GM12872 (cell line): ENCODE data around the gene RBM33.

Experiments used
- CTCF ChIP-seq: IDR thresholded peaks from 3 replicates; pipeline ENCODE4 v1.5.1; 2011; ENCODE audit warnings: low read depth, mild to moderate bottlenecking, low read length, moderate library complexity; ENCODE audit not compliant: insufficient read depth

The RBM33 gene

GRCh38 chr7:155774947-155775346, 130.5 kb downstream of the RBM33 start:
- no peak for TF ChIP-seq CTCF

GRCh38 chr7:155775691-155776090, 131.2 kb downstream of the RBM33 start:
- TF ChIP-seq CTCF, result no peak

- no peak for TF ChIP-seq CTCF
These were observed 132.1 kb downstream of the RBM33 start for GRCh38 chr7:155776606-155777005.

GRCh38 chr7:155778349-155778748, 133.9 kb downstream of the RBM33 start:
- no peak for TF ChIP-seq CTCF

- no peak for TF ChIP-seq CTCF
These were observed 136.4 kb downstream of the RBM33 start for GRCh38 chr7:155780884-155781283.

GRCh38 chr7:155781433-155781832, 137.0 kb downstream of the RBM33 start:
- no peak for TF ChIP-seq CTCF

GRCh38 chr7:155782466-155782865, 138.0 kb downstream of the RBM33 start:
- no peak for TF ChIP-seq CTCF

- TF ChIP-seq CTCF, result no peak
These were observed 141.1 kb downstream of the RBM33 start for GRCh38 chr7:155785536-155785935.
